IPS-18c (cell line): Measurements from ENCODE around the gene CLDN16.

ENCODE experiments used
- H3K4me3 ChIP-seq: 2 replicates; pipeline ENCODE4 v1.7.0; 2013; ENCODE audit warnings: low read depth, mild to moderate bottlenecking, low read length, moderate library complexity; ENCODE audit not compliant: insufficient read depth
- H3K9me3 ChIP-seq: one replicate; pipeline ENCODE4 v1.6.1; 2013; ENCODE audit warnings: mild to moderate bottlenecking, low read length, moderate library complexity; ENCODE audit not compliant: control insufficient read depth, insufficient read depth

The CLDN16 gene

DNA sequence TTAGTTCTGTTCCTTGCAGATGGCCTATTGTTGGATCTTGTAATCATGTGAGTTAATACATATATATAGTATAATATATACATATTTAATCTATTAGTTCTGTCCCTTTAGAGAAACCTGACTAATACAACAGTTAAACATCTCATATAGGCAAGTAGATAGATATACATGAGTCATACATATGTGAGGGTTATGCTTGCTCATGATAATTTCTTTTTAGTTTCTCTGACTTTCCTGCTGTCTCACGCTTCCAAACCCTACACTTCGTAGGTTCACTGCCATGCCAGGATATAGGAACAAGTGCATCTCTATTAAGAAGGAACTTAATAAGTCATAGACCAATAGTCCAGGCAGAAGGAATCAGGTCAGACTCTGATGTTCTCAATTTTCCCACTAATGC, 16.8 kb upstream of the CLDN16 start:
- Histone ChIP-seq H3K4me3 (no peak overlapping the region), H3K9me3 (no peaks in the 10 kb centered on the region)

DNA sequence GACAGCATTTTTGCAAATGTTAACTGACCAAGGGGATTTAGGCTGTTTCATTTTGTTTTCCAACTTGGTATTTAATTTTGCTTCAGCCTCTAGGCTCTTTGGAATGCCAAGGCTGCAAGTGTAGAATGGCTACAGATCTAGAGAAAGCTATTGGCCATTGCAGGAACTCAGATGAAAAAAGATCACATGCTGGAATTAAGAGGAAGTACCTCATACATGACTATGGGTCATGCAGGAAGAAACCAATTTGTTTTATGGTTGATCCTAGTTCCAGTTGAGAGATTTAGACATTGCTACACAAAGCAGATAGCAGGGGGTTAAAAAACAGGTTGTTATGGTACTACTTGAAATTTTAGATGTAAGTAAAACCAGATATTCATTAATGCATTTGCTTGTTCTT, 12.7 kb upstream of the CLDN16 start:
- H3K9me3 ChIP-seq: no peaks in the 10 kb centered on the region
- no peak overlapping the region for H3K4me3 ChIP-seq

DNA sequence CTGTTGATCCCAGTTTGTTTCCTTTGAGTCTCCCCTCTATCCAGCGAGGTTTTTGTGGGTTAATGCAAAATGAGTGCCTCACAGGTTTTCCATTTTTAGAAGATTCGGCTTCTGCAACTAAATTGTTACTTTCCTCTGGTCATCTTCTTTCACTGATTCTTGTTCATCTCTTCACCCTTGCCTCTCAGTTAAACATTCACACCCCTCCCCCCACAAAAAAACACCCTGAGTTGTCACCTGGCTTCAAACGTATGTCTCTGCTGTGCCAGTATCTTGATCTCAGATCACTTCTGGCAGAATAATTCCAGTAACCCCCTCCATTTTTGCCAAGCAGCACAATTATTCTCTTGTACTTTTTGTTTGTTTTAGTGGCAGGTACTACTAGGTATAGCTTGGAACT, 12.3 kb upstream of the CLDN16 start:
- Histone ChIP-seq H3K4me3 (no peak overlapping the region), H3K9me3 (no peaks in the 10 kb centered on the region)

DNA sequence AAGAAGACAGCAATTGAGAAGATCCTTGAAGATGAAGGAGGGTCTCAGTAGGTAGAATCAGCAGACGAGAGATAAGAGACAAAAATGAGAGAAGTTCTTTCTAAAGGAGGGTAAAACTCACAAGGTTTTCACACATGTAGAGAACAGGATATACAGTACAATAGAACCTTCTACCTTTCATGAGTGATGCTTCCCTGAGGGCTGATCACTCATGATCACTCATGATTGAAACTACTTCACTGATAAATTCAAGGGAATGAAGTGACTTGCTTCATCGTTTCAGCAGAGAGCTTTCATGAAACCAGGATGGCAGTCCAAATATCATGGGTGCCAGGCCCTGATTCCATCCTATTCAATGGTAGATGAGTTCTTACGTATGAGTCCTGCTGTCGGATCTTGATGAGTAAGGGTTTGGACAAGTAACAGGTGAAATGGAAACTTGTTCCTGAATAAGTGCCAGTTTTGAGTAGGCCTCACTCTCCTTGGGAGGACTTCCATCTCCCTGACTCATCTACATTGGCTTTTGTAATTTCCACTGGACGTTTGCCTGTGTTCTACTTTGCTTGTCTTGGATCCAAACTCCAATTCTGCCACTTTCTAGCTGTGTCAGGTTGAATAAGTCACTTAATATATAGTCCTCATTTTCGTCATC, 9.6 kb upstream of the CLDN16 start:
- H3K4me3 ChIP-seq: no peak overlapping the region
- H3K9me3 ChIP-seq: no peaks in the 10 kb centered on the region

DNA sequence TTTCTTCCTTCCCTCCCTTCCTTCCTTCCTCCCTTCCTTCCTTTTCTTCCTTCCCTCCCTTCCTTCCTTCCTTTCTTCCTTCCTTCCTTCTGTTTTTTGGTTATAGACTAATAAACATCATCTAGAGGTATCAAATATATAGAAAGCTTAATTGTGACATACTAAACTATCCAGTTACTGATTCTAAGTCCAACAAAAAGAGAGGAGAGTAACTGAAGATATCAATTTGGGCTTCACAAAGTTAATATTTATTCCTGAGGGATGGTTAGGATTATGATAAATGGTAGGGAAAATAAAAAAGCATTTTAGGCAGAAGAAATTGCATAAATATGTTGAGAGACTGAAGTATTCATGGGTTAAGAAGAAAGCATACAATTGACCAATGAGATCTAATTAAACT, 7.8 kb upstream of the CLDN16 start:
- Histone ChIP-seq H3K9me3 (no peaks in the 10 kb centered on the region), H3K4me3 (no peak overlapping the region)

DNA sequence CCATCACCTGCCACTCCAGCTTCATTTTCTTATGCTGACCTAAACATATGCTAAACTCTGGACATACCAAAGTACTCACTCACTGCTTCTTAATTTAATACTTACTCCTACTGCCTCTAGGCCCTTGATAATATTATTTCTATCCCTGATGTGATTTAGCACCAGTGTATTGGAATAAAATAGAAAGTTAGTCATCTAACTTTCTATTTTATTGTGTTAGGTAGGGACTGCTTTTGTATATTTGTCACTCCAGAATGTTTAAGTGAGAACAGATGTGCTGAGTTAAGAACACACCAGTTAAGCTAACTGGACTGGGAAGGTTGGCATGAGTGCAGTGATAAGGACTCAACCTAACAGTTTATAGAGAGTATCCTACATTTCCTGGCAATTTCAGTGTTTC, 6.5 kb upstream of the CLDN16 start:
- Histone ChIP-seq H3K9me3 (no peaks in the 10 kb centered on the region), H3K4me3 (no peak overlapping the region)

DNA sequence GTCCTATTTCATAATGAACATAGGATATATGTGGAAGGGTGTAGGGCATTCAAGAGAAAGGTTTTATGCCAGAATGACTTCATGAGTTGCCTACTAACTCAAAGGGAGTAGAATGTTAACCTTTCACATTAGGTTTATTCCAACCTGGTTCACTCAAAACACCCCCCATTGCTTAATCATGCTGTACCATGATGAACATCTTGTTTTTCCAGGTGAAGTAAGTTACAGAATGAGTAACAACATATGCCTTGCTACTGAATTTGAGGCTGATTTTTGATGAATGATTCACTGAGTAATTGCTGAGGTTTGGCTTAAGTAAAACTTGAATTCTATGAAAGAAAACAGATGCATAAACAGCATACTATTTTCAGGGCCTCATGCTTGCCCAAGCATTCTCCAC, 5.9 kb upstream of the CLDN16 start:
- Histone ChIP-seq H3K9me3 (no peaks in the 10 kb centered on the region), H3K4me3 (no peak overlapping the region)

DNA sequence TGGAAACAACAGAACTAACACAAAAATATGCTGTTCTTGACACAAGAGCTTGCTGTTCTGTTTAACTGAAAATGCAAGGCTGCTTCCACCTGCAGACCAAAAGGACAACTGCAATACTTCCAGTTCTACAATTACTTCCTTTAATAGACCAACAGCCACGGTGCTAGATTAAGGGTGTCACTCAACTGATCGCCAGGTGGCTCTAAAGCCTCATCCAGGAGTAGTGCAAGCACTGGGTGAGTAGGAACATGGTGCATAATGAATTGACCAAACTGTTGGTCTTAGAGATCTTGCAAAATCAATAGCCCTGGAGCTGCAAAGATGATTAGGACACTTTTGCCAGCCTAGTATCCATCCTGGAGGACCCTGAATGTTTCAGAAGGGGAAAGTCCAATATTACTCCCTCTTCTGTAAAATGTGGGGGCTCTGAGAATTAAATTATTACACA, 3.6 kb upstream of the CLDN16 start:
- Histone ChIP-seq H3K4me3 (no peak overlapping the region), H3K9me3 (no peaks in the 10 kb centered on the region)

DNA sequence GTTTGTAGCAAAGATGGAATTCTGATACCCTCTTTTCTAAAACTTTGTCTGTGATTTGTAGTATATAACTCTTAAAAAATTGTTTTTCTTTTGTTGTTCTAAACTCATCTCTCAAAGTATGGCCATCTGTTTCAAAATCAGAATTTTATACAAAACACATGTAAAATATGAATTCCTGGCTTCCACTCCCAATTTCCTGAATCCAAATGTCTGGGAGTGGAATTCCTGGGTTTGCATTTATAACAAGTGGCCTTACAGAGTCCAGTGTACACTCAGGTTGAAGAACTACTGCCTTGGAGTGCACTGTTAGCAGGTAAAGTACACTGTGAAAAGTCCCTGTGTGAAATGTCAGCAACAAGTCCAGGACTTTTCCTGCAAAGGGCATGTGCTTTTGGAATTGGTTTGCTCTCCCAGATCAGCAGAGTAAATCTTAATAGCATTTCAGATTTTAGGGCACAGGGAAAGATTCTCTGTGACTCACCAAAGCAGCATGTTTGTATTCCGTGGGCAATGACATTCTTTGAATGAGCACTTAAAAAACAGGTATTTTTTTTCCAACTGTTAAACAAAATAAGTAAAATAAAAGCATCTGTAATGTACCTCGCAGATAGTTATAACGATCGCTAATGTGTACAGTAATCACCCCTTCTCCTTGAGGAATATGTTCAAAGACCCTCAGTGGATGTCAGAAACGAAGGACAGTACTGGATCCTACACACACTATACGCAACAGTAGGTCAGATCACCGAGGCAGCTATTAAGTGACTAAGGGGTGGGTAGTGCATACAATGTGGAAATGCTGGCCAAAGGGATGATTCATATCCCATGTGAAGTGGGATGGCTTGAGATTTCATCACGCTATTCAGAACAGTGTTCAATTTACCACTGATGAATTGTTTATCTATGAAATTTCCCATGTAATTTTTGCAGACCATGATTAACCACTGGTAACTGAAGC, 2.0 kb upstream of the CLDN16 start:
- Histone ChIP-seq H3K4me3 (no peak overlapping the region), H3K9me3 (no peaks in the 10 kb centered on the region)

DNA sequence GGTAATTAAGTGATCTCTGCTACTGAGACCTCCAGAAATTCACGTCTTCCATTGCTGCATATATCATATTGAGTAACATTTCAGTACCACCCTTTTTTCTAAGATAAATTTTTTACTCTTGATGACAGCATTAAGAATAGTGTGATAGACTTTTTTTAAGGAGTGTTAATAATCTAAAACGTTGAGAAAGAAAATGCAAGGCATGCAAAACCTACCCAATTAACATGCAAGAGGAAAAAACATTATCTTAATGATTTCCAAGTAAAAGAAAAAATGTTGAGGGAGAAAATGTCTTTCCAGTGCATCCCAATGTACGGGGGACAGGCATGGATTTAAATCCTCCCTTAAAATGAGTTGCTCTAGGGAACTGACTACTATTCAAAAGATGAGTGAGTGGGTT, 740 bp downstream of the CLDN16 start:
- H3K9me3 ChIP-seq: no peaks in the 10 kb centered on the region

DNA sequence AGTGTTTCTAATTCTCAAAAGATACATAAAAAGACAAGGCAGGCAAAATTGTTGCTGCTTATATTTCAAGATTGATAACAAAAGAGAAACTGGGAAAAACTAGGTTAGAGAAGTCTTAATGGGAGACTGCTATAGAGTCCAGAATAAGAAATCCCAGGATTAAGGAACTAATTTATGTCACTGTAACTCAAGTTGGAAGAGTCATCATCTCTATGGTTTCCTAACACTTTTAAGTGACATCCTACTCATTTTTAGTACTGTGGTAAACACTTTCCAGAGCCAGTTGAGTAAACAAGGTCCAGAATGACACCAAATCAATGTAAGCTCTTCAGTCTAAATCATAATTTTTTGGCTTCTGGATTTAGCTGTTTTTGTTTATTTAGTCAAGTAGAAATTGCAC, 8.0 kb downstream of the CLDN16 start:
- Histone ChIP-seq H3K9me3 (no peaks in the 10 kb centered on the region), H3K4me3 (no peak overlapping the region)

More for the DNA sequence above, 740 bp downstream of the CLDN16 start:
- no peak overlapping the region for H3K4me3 ChIP-seq

DNA sequence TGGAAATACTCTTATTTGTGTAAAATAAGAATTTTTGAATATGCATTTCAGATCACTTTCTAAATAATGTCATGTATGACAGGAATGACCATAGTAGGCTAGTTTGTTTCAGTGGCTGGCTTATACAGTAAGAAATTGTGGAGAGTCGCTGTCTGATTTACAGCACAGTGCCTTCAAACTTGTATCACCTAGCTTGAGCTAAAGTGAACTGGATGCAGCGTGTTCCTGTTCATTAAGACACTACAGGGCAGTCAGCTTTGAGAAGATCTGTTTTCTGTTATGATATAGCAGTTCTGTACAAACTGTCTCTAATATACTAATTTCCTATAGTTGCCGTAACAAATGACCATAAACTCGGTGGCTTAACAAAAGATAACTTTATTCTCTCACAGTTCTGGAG, 9.9 kb downstream of the CLDN16 start:
- no peak overlapping the region for H3K4me3 ChIP-seq

DNA sequence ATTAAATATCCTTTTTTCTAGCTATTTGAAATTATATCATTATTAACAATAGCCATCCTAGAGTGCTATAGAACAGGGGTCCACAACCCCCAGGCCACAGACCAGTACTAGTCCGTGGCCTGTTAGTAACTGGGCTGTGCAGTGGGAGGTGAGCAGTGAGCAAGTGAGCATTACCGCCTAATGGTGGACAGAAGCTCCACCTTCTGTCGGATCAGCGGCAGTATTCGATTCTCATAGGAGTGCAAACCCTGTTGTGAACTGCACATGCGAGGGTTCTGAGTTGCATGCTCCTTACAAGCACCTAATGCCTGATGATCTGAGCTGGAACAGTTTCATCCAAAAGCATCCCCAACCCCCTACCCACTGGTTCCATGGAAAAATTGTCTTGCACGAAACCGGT, 11.7 kb downstream of the CLDN16 start:
- Histone ChIP-seq H3K9me3 (no peaks in the 10 kb centered on the region), H3K4me3 (no peak overlapping the region)

More for the DNA sequence above, 9.9 kb downstream of the CLDN16 start:
- H3K9me3 ChIP-seq: no peaks in the 10 kb centered on the region

DNA sequence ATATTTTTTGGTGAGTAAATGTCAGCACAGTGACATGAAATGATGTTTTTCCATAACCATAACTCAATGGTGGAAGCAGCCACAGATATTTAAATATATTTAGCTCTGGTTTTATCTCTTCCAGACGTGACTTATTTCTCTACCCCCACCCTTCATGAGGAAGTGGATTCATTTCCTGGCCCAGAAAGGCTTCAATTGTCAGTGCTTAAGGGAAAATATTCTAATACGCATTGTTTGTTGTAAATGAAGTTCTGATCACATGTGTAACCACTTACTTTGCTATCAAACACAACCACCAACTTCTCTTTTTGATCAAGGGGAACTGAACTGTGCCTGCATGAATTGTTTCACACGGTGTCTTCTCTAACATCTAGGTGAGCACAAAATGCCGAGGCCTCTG, 14.0 kb downstream of the CLDN16 start:
- Histone ChIP-seq H3K9me3 (no peaks in the 10 kb centered on the region), H3K4me3 (no peak overlapping the region)

DNA sequence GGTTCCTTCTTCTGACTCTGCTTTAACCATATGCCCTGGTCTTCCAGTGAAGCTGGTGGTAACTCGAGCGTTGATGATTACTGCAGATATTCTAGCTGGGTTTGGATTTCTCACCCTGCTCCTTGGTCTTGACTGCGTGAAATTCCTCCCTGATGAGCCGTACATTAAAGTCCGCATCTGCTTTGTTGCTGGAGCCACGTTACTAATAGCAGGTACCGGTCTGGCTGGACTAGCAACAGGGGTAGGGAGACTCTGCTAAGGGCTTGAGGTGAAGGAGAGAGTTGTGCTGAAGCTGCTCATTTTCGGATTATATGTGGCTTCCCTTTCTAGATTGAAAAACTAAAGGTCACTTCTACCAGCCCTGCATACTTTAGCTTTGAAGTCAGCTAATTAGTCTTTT, 16.8 kb downstream of the CLDN16 start:
- Histone ChIP-seq H3K4me3 (no peak overlapping the region), H3K9me3 (no peaks in the 10 kb centered on the region)

DNA sequence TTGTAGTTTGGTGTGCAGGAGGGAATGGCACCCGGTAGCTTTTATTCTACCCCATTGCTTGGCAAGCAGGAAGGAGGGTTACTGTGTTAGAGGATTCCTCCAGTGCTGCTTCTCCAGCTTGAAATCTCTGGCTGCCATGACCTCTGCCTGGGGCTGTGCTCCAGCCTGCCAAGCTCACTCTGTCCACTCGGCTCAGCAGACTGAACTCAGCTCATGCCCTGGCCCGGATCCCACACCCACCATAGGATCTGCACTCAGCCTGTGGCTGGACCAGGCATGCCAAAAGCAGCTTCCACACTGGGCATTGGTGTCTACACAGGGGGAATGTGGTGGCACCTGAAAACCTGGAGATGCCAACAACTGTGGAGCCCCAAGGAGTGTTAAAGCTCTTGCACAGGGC, 26.3 kb downstream of the CLDN16 start:
- H3K4me3 ChIP-seq: no peak overlapping the region
- no peaks in the 10 kb centered on the region for H3K9me3 ChIP-seq

DNA sequence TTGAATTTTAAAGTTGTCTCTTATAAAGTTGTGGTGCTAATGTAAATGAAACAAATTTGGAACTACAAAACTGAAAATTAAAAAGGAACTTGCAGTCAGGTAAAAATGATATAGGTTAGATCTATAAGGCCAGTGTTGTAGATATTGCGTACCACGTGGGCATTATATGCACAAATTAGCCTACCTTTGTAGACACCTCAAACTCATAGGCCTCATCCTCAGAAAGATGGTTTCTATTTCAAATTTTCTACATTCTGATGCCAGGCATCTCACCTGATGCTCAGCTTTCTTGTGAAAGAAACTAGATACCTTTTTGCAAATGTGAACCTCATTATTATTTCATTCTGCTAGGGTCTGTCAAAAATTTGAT, 36.1 kb downstream of the CLDN16 start:
- no peaks in the 10 kb centered on the region for H3K9me3 ChIP-seq
- no peak overlapping the region for H3K4me3 ChIP-seq
